ENCODE results near the gene ZBED6. TPM values are rescaled to one million over a fixed set of nuclear protein-coding genes. Genes with fewer than 3 reads are reported as not detected.
A peak's percentile ranks its signal among the peaks of the same experiment; 100 is the strongest.

ZBED6 gene
- total and polyA plus RNA-seq, 10 donors: 0.17 to 49.6 (median 27.6) TPM

- Histone ChIP-seq H3K27ac (peak overlapping the region; percentile 88 to 98 (median 96)), H3K9me3 (no peaks in the 10 kb centered on the region), H3K4me1 (peaks cover 30 to 43% (median 42%) of the 10 kb centered on the region in 6 donors), H3K36me3 (peaks cover 0 to 30% (median 11%) of the 10 kb centered on the region in 6 donors), H3K27me3 (replicated peaks in 1 of 7) (no peaks in the 10 kb centered on the region), H3K4me3 (peak overlapping the region; percentile 51 to 92 (median 80))
- 73 to 77% (median 76%) methylated on average over 19 of the region's 19 CpGs for WGBS, 5 donors
- TF ChIP-seq CTCF (IDR thresholded peaks at IDR 0.05 in 8 of 11, conservative IDR thresholded peaks at IDR 0.05 in 3 of 11) (no peak), POLR2A (IDR thresholded peaks at IDR 0.05) (no peak), POLR2AphosphoS5 (IDR thresholded peaks at IDR 0.05) (no peak)
- intact Hi-C loops (cut with DNase I; ENCODE audit: low total_unique reads): no loop called here
- DNase-seq: no peak
Measured at GRCh38 chr1:203794764-203795440, 521 bp upstream of the ZBED6 start.

- Histone ChIP-seq H3K27ac (peak overlapping the region; percentile 88 to 98 (median 96)), H3K36me3 (peaks cover 0 to 39% (median 11%) of the 10 kb centered on the region in 6 donors), H3K27me3 (replicated peaks in 1 of 7) (no peaks in the 10 kb centered on the region), H3K4me1 (peaks cover 40 to 57% (median 55%) of the 10 kb centered on the region in 6 donors), H3K9me3 (no peaks in the 10 kb centered on the region), H3K4me3 (peak overlapping the region; percentile 51 to 92 (median 80))
- intact Hi-C loops (cut with DNase I; ENCODE audit: low total_unique reads): no loop called here
- peak; percentile 76 for DNase-seq
- no peak for TF ChIP-seq POLR2A (IDR thresholded peaks at IDR 0.05)
- TF ChIP-seq CTCF (IDR thresholded peaks at IDR 0.05 in 8 of 11, conservative IDR thresholded peaks at IDR 0.05 in 3 of 11): no peak
- TF ChIP-seq POLR2AphosphoS5 (IDR thresholded peaks at IDR 0.05): no peak
- 0 to 1% (median 0%) methylated on average over 12 of the region's 12 CpGs for WGBS, 5 donors
Measured at GRCh38 chr1:203796236-203796605, 798 bp downstream of the ZBED6 start.

GRCh38 chr1:203797216-203797615, 1.8 kb downstream of the ZBED6 start:
- peaks cover 0 to 47% (median 11%) of the 10 kb centered on the region in 6 donors for H3K36me3 ChIP-seq
- H3K4me3 ChIP-seq: peak overlapping the region in 6 of 8 donors; percentile 55 to 92 (median 80)
- no peak for DNase-seq
- H3K9me3 ChIP-seq: no peaks in the 10 kb centered on the region
- H3K4me1 ChIP-seq: peaks cover 44 to 67% (median 64%) of the 10 kb centered on the region in 6 donors
- peak overlapping the region in 2 of 8 donors; percentile 96 to 98 for H3K27ac ChIP-seq
- intact Hi-C loops (cut with DNase I; ENCODE audit: low total_unique reads): no loop called here
- TF ChIP-seq POLR2AphosphoS5 (IDR thresholded peaks at IDR 0.05) (no peak), POLR2A (IDR thresholded peaks at IDR 0.05) (no peak), CTCF (IDR thresholded peaks at IDR 0.05 in 8 of 11, conservative IDR thresholded peaks at IDR 0.05 in 3 of 11) (no peak)
- H3K27me3 ChIP-seq (replicated peaks in 1 of 7): no peaks in the 10 kb centered on the region
- 72 to 96% (median 76%) methylated on average over 2 of the region's 2 CpGs for WGBS, 5 donors

- intact Hi-C loops (cut with DNase I; ENCODE audit: low total_unique reads): no loop called here
- H3K9me3 ChIP-seq: no peaks in the 10 kb centered on the region
- TF ChIP-seq CTCF (IDR thresholded peaks at IDR 0.05 in 8 of 11, conservative IDR thresholded peaks at IDR 0.05 in 3 of 11) (no peak), POLR2A (IDR thresholded peaks at IDR 0.05) (no peak), POLR2AphosphoS5 (IDR thresholded peaks at IDR 0.05) (no peak)
- peaks cover 44 to 75% (median 67%) of the 10 kb centered on the region in 6 donors for H3K4me1 ChIP-seq
- H3K36me3 ChIP-seq: peaks cover 0 to 52% (median 15%) of the 10 kb centered on the region in 6 donors
- no peak for DNase-seq
- H3K4me3 ChIP-seq: peak overlapping the region in 1 of 8 donors; percentile 92
- 86 to 94% (median 92%) methylated on average over 6 of the region's 6 CpGs for WGBS, 5 donors
- H3K27me3 ChIP-seq (replicated peaks in 1 of 7): no peaks in the 10 kb centered on the region
- H3K27ac ChIP-seq: no peak overlapping the region
Measured at GRCh38 chr1:203797948-203798655, 2.7 kb downstream of the ZBED6 start.

Measured in spleen (tissue), 11 donors.